ENCODE measurements around the gene CCDC158.
"Not testable (repeated sequence)": the region's sequence is repeated elsewhere in the genome, so short reads cannot be mapped to it uniquely, and the experiment has no call there.

Gene CCDC158

GRCh38 chr4:76429636-76430035 lies 8.7 kb upstream of the CCDC158 start:
- no peak for DNase-seq (ENCODE audit: low spot score)

GRCh38 chr4:76426272-76426671 lies 5.3 kb upstream of the CCDC158 start:
- DNase-seq (ENCODE audit: low spot score) = peak; percentile 39

DNA sequence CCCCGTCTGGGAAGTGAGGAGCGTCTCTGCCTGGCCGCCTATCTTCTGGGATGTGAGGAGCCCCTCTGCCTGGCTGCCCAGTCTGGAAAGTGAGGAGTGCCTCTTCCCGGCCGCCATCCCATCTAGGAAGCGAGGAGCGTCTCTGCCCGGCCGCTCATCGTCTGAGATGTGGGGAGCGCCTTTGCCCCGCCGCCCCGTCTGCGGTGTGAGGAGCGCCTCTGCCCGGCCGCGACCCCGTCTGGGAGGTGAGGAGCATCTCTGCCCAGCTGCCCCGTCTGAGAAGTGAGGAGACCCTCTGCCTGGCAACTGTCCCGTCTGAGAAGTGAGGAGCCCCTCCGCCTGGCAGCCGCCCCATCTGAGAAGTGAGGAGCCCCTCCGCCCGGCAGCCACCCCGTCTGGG lies 2.2 kb upstream of the CCDC158 start:
- DNase-seq (ENCODE audit: low spot score) = not testable (repeated sequence)

- DNase-seq (ENCODE audit: low spot score) = no peak
These were observed 666 bp downstream of the CCDC158 start for GRCh38 chr4:76420188-76420761.

GRCh38 chr4:76410636-76411035 lies 10.3 kb downstream of the CCDC158 start:
- DNase-seq (ENCODE audit: low spot score) = no peak

DNA sequence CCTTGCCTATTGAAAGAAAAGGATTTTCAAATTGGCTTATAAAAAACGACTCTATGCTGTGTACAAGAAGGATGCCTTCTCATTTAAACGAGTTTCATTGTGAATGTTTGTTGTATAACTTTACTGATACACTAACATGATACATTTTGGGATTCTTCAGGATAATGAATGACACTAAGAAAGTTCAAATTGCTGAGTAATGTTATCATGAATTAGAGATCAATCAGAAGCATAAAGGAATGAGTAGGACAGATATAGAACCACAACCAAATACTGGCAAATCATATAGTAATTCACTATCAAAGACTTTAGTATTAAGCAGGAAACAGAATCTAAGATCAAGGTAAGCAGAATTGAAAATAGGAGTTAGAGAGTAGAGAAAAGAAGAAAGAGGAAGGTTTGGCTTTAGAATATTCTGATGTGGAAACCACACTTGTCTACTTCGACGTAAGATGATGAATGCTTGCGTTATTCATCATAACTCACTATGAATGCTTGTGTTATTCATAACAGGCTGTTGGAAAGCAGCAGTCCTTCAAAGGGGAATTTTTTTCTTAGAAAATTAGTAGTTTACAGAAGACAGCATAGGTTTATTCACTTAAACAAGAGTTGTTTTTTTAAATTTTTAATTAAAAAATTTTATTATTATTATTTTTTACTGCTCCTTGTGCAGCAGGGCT lies 13.4 kb downstream of the CCDC158 start:
- DNase-seq (ENCODE audit: low spot score) = no peak

DNA sequence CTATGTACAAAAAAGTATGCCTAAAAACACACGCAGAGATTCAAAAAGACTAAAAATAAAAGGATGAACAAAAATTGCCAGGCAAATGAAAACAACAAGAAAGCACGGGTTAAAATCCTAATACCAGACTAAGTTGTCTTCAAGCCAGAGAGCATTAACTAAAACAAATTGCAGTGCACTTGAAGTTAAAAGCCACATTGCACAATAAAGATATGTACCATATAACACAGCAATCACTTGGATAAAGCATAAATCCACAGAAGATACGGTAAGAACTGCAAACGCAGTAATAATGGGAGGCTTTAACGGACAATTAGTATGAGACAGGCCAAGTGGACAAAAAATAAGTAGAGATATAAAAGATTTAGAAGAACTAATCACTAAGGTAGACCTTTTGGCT lies 14.9 kb downstream of the CCDC158 start:
- DNase-seq (ENCODE audit: low spot score) = no peak

- DNase-seq (ENCODE audit: low spot score) = no peak
These were observed 19.3 kb downstream of the CCDC158 start for GRCh38 chr4:76401654-76402053.

- DNase-seq (ENCODE audit: low spot score) = no peak
These were observed 32.6 kb downstream of the CCDC158 start for GRCh38 chr4:76388160-76388908.

DNA sequence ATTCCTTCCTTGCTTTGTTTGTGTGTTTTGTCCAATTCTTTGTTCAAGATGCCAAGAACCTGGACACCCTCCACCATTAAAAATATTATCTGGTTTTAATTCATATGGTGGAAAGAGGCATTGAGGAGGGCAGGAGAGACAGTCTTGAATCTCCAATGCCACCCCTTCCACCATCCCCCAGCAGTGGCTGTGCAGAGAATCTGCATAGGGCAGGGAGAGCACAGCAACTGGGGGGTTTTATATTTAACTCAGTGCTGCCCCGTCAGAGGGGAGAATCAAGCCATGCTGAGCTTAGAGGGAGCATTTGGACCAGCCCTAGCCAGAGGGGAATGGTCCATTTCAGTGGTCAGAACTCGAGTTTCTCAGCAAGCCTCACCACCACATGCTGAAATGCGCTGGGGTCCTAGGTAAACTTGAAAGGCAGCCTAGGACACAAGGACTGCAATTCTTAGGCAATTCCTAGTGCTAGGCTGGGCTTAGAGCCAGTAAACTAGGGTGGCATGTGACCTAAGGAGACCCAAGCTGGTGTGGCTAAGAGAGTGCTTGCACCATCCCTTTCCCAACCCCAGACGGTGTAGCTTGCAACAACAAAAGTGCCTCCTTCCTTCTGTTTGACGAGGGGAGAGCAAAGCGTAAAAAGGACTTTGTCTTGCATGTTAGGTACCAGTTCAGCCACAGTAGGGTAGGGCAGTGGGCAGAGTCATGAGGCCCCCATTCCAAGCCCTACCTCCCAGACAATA lies 34.2 kb downstream of the CCDC158 start:
- no peak for DNase-seq (ENCODE audit: low spot score)

- DNase-seq (ENCODE audit: low spot score) = no peak
These were observed 35.0 kb downstream of the CCDC158 start for GRCh38 chr4:76385974-76386373.

- no peak for DNase-seq (ENCODE audit: low spot score)
These were observed 36.9 kb downstream of the CCDC158 start for GRCh38 chr4:76384052-76384451.

- no peak for DNase-seq (ENCODE audit: low spot score)
These were observed 37.9 kb downstream of the CCDC158 start for GRCh38 chr4:76383001-76383400.

DNA sequence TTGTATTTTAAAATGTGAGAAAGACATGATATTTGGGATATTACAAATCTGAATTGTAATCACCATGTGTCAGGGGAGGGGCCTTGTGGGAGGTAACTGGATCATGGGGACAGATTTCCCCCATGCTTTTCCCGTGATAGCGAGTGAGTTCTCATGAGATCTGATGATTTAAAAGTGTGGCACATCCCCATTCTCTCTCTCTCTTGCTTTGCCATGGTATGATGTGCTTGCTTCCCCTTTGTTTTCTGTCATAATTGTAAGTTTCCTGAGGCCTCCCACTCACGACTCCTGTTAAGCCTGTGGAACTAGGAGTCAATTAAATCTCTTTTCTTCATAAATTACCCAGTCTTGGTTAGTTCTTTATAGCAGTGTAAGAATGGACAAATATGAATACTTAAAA lies 39.0 kb downstream of the CCDC158 start:
- no peak for DNase-seq (ENCODE audit: low spot score)

DNA sequence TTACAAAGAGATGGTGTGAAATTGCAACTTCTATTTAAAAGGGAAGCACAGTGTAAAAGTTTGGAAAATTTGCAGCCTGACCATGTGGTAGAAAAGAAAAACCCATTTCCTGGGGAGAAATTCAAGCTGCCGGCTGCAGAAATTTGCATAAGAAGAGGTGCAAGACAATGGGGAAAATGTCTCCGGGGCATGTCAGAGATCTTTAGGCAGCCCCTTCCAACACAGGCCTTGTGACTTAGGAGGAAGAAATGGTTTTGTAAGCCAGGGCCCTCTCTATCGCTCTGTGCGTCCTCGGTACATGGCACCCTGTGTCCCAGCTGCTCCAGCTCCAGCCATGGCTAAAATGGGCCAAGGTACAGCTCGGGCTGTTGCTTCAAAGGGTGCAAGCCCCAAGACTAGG lies 40.4 kb downstream of the CCDC158 start:
- DNase-seq (ENCODE audit: low spot score) = no peak

GRCh38 chr4:76377911-76378310 lies 43.0 kb downstream of the CCDC158 start:
- peak; percentile 67 for DNase-seq (ENCODE audit: low spot score)

DNA sequence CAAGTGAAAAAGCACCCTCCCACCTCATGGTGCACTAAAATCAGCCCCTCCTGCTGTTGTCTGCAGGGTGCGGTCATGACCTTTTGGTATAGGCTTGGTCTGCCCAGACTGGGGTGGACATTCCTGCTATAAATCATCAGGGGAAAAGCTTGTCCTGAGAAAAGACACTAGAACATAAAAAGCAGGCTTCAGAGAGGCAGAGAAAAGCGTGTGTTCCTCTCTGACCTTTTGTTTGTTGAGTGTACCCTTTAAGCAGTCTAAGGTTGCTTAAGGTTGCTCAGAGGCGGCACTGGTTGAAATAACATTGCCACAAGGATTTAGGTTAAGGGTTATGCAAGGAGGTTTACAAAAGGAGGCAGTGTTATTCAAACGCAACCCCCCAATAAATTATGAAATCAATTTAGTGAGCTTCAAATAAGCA lies 43.5 kb downstream of the CCDC158 start:
- DNase-seq (ENCODE audit: low spot score) = no peak

DNA sequence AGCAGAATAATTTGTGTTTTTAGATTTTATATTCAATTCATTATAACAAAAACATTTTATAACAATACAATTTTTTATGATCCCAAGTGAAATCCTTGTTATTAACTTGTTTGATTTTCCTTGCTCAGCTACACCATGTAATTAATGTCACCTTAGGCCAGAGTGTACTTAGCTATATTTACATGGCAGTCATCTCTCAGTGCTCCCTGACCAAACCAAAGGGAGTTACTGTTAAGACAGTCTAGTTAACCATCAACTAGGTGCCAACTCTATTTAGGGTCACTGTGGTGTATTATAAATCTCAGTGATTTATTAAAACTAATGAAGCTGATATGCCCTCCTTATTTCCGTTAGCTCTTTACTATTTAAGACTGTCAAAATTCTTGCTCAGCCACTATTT lies 44.4 kb downstream of the CCDC158 start:
- DNase-seq (ENCODE audit: low spot score) = no peak

GRCh38 chr4:76375703-76376102 lies 45.2 kb downstream of the CCDC158 start:
- no peak for DNase-seq (ENCODE audit: low spot score)

DNA sequence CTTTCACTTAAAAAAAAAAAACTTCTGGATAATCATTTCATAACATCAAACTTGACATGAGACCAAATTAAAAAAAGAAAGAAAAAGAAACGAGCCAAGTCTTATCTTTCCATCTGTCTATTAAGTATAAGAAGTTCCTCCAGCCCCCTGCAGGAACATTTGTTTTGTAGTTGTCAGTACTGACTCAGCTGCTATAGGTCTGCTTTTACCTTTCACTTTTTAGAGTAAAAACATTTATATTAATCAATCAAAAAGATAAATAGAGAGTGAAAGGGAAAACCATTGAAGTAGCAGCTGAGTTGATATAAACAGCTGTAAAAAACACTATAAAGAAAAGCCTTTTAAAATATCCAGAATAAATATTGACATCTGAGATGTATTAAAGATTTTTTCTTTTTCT lies 46.1 kb downstream of the CCDC158 start:
- DNase-seq (ENCODE audit: low spot score) = no peak

- DNase-seq (ENCODE audit: low spot score) = no peak
These were observed 46.9 kb downstream of the CCDC158 start for GRCh38 chr4:76373919-76374552.

- no peak for DNase-seq (ENCODE audit: low spot score)
These were observed 54.2 kb downstream of the CCDC158 start for GRCh38 chr4:76366737-76367136.
